SK-N-SH treated with all-trans-retinoic acid at 6 μM for 48 hours (cell line): Measurements from ENCODE around the gene RHCG.

Experiments
- ATAC-seq: fragments of 200-7000 bp; cut with Tn5 transposase; 3 replicates; pipeline ENCODE4 v1.9.1; 2020; ENCODE audit warnings: mild to moderate bottlenecking, moderate library complexity
- ARNTL ChIP-seq: fragments of 450-650 bp; formaldehyde crosslinking; IDR thresholded peaks from 2 replicates; pipeline ENCODE4 v1.5.0; 2020; ENCODE audit warnings: low read depth, mild to moderate bottlenecking, moderate library complexity, borderline replicate concordance
- BACH2 ChIP-seq: fragments of 250-450 bp; sonication (Bioruptor Pico); IDR thresholded peaks from 2 replicates; pipeline ENCODE4 v1.9.0; 2021; ENCODE audit warnings: mild to moderate bottlenecking, borderline replicate concordance
- CSDC2 ChIP-seq: fragments of 250-450 bp; sonication (Bioruptor Pico); IDR thresholded peaks from 2 replicates; pipeline ENCODE4 v1.5.0; 2020; ENCODE audit warnings: mild to moderate bottlenecking, moderate library complexity
- ESRRG ChIP-seq: fragments of 250-450 bp; sonication (Bioruptor Pico); IDR thresholded peaks from 2 replicates; pipeline ENCODE4 v1.6.1; 2021; ENCODE audit warnings: mild to moderate bottlenecking
- GLIS3 ChIP-seq: fragments of 250-450 bp; sonication (Bioruptor Pico); IDR thresholded peaks from 2 replicates; pipeline ENCODE4 v1.5.0; 2020; ENCODE audit warnings: mild to moderate bottlenecking, moderate library complexity
- ISL1 ChIP-seq: fragments of 250-450 bp; sonication (Bioruptor Pico); IDR thresholded peaks from 2 replicates; pipeline ENCODE4 v2.1.2; 2022; ENCODE audit warnings: mild to moderate bottlenecking, moderate library complexity
- OSR1 ChIP-seq: fragments of 250-450 bp; sonication (Bioruptor Pico); IDR thresholded peaks from 2 replicates; pipeline ENCODE4 v1.8.0; 2022; ENCODE audit warnings: moderate library complexity, mild to moderate bottlenecking, inconsistent platforms
- PPARA ChIP-seq: fragments of 250-450 bp; sonication (Bioruptor Pico); IDR thresholded peaks from 2 replicates; pipeline ENCODE4 v1.5.0; 2020; ENCODE audit warnings: mild to moderate bottlenecking, borderline replicate concordance
- RARB ChIP-seq: fragments of 250-450 bp; sonication (Bioruptor Pico); IDR thresholded peaks from 2 replicates; pipeline ENCODE4 v1.8.0; 2021; ENCODE audit warnings: mild to moderate bottlenecking, moderate library complexity
- SNAI2 ChIP-seq: fragments of 250-450 bp; sonication (Bioruptor Pico); IDR thresholded peaks from 2 replicates; pipeline ENCODE4 v1.5.0; 2020; ENCODE audit warnings: mild to moderate bottlenecking, moderate library complexity
- TOX ChIP-seq: fragments of 250-450 bp; sonication (Bioruptor Pico); IDR thresholded peaks from 2 replicates; pipeline ENCODE4 v1.8.0; 2021; ENCODE audit warnings: mild to moderate bottlenecking, moderate library complexity, borderline replicate concordance
- ZFP3 ChIP-seq: fragments of 250-450 bp; sonication (Bioruptor Pico); IDR thresholded peaks from 2 replicates; pipeline ENCODE4 v1.5.0; 2020; ENCODE audit warnings: mild to moderate bottlenecking, moderate library complexity
- ZFP30 ChIP-seq: fragments of 450-650 bp; formaldehyde crosslinking; IDR thresholded peaks from 2 replicates; pipeline ENCODE4 v1.5.0; 2022; ENCODE audit warnings: mild to moderate bottlenecking, moderate library complexity
- ZNF565 ChIP-seq: fragments of 450-650 bp; formaldehyde crosslinking; conservative IDR thresholded peaks from 2 replicates; pipeline ENCODE4 v1.5.0; 2020; ENCODE audit warnings: low read depth, mild to moderate bottlenecking, moderate library complexity
- ZNF70 ChIP-seq: fragments of 450-650 bp; formaldehyde crosslinking; IDR thresholded peaks from 2 replicates; pipeline ENCODE4 v1.5.0; 2020; ENCODE audit warnings: mild to moderate bottlenecking, moderate library complexity
- ZNF8 ChIP-seq: fragments of 450-650 bp; formaldehyde crosslinking; IDR thresholded peaks from 2 replicates; pipeline ENCODE4 v1.5.0; 2020; ENCODE audit warnings: mild to moderate bottlenecking, moderate library complexity
- TF ChIP-seq, protein P1 (sequence below): fragments of 250-450 bp; sonication (Bioruptor Pico); IDR thresholded peaks from 2 replicates; pipeline ENCODE4 v1.5.1; 2021; ENCODE audit warnings: mild to moderate bottlenecking, moderate library complexity
- TF ChIP-seq, protein P2 (sequence below): fragments of 250-450 bp; sonication (Bioruptor Pico); IDR thresholded peaks from 2 replicates; pipeline ENCODE4 v1.5.1; 2020; ENCODE audit warnings: low read depth, mild to moderate bottlenecking, moderate library complexity
- TF ChIP-seq, protein P3 (sequence below): fragments of 250-450 bp; sonication (Bioruptor Pico); IDR thresholded peaks from 2 replicates; pipeline ENCODE4 v1.8.0; 2020; ENCODE audit warnings: mild to moderate bottlenecking, moderate library complexity, borderline replicate concordance
- TF ChIP-seq, protein P4 (sequence below): fragments of 250-450 bp; sonication (Bioruptor Pico); IDR thresholded peaks from 2 replicates; pipeline ENCODE4 v1.5.0; 2020; ENCODE audit warnings: mild to moderate bottlenecking, moderate library complexity

Gene RHCG

DNA sequence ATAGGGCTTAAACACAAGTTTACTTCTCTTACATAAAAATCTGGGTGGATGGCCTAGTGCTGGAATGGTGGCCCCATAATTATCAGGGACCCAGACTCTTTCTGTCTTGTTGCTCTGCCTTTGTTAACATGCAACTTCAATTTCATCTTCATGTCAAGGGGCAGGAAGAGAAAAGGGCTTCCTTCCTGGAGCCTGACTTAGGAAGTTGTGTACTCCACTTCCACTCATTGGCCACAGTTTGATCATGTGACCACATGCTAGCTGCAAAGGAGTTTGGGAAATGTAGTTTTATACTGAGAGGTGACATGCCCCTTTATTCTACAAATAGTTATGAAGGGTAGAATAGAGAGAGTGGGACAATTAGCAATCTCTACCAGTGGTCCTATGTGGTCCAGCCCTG is 39.3 kb downstream of the RHCG start:
- TF ChIP-seq, protein P1, sequence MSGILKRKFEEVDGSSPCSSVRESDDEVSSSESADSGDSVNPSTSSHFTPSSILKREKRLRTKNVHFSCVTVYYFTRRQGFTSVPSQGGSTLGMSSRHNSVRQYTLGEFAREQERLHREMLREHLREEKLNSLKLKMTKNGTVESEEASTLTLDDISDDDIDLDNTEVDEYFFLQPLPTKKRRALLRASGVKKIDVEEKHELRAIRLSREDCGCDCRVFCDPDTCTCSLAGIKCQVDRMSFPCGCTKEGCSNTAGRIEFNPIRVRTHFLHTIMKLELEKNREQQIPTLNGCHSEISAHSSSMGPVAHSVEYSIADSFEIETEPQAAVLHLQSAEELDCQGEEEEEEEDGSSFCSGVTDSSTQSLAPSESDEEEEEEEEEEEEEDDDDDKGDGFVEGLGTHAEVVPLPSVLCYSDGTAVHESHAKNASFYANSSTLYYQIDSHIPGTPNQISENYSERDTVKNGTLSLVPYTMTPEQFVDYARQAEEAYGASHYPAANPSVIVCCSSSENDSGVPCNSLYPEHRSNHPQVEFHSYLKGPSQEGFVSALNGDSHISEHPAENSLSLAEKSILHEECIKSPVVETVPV = no peak
- TF ChIP-seq BACH2 (CRISPR knock-in tag) (no peak), ZNF70 (CRISPR knock-in tag) (no peak), CSDC2 (CRISPR knock-in tag) (no peak), TOX (CRISPR knock-in tag) (no peak), RARB (CRISPR knock-in tag) (no peak), SNAI2 (CRISPR knock-in tag) (no peak), ZNF565 (CRISPR knock-in tag) (no peak), ZFP30 (CRISPR knock-in tag) (no peak), OSR1 (CRISPR knock-in tag) (no peak), ESRRG (no peak)
- TF ChIP-seq, protein P2, sequence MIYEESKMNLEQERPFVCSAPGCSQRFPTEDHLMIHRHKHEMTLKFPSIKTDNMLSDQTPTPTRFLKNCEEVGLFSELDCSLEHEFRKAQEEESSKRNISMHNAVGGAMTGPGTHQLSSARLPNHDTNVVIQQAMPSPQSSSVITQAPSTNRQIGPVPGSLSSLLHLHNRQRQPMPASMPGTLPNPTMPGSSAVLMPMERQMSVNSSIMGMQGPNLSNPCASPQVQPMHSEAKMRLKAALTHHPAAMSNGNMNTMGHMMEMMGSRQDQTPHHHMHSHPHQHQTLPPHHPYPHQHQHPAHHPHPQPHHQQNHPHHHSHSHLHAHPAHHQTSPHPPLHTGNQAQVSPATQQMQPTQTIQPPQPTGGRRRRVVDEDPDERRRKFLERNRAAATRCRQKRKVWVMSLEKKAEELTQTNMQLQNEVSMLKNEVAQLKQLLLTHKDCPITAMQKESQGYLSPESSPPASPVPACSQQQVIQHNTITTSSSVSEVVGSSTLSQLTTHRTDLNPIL (CRISPR knock-in tag) = no peak
- TF ChIP-seq, protein P3, sequence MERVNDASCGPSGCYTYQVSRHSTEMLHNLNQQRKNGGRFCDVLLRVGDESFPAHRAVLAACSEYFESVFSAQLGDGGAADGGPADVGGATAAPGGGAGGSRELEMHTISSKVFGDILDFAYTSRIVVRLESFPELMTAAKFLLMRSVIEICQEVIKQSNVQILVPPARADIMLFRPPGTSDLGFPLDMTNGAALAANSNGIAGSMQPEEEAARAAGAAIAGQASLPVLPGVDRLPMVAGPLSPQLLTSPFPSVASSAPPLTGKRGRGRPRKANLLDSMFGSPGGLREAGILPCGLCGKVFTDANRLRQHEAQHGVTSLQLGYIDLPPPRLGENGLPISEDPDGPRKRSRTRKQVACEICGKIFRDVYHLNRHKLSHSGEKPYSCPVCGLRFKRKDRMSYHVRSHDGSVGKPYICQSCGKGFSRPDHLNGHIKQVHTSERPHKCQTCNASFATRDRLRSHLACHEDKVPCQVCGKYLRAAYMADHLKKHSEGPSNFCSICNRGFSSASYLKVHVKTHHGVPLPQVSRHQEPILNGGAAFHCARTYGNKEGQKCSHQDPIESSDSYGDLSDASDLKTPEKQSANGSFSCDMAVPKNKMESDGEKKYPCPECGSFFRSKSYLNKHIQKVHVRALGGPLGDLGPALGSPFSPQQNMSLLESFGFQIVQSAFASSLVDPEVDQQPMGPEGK = no peak
- ATAC-seq = peak; percentile 79

DNA sequence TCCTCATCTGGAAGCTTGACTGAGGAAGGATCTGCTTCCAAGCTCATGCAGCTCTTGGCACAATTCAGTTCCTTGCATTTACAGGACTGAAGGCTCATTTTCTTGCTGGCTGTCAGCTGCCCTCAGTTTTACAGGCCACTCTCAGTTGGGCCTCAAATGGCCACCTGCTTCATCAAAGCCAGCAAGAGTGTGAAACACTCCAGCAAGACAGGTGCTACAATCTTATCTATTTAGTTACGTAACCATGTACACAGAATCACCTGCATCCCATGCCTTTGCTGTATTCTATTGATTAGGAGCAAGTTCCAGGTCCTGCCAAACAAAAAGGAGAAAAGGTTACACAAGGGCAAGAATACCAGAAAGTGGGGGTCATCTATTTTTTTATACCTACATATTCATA is 40.8 kb downstream of the RHCG start:
- no peak for ATAC-seq
- TF ChIP-seq TOX (CRISPR knock-in tag) = no peak
- no peak for TF ChIP-seq CSDC2 (CRISPR knock-in tag)
- TF ChIP-seq ARNTL (CRISPR knock-in tag) = no peak
- no peak for TF ChIP-seq ZFP3
- no peak for TF ChIP-seq OSR1 (CRISPR knock-in tag)
- TF ChIP-seq, protein P4, sequence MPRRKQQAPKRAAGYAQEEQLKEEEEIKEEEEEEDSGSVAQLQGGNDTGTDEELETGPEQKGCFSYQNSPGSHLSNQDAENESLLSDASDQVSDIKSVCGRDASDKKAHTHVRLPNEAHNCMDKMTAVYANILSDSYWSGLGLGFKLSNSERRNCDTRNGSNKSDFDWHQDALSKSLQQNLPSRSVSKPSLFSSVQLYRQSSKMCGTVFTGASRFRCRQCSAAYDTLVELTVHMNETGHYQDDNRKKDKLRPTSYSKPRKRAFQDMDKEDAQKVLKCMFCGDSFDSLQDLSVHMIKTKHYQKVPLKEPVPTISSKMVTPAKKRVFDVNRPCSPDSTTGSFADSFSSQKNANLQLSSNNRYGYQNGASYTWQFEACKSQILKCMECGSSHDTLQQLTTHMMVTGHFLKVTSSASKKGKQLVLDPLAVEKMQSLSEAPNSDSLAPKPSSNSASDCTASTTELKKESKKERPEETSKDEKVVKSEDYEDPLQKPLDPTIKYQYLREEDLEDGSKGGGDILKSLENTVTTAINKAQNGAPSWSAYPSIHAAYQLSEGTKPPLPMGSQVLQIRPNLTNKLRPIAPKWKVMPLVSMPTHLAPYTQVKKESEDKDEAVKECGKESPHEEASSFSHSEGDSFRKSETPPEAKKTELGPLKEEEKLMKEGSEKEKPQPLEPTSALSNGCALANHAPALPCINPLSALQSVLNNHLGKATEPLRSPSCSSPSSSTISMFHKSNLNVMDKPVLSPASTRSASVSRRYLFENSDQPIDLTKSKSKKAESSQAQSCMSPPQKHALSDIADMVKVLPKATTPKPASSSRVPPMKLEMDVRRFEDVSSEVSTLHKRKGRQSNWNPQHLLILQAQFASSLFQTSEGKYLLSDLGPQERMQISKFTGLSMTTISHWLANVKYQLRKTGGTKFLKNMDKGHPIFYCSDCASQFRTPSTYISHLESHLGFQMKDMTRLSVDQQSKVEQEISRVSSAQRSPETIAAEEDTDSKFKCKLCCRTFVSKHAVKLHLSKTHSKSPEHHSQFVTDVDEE (CRISPR knock-in tag) = no peak
- TF ChIP-seq ESRRG = no peak
- TF ChIP-seq ZNF565 (CRISPR knock-in tag) = no peak
- TF ChIP-seq, protein P1 = no peak
- TF ChIP-seq SNAI2 (CRISPR knock-in tag) = no peak
- no peak for TF ChIP-seq PPARA (CRISPR knock-in tag)
- TF ChIP-seq ZNF8 = no peak
- no peak for TF ChIP-seq ISL1 (CRISPR knock-in tag)
- TF ChIP-seq ZNF70 (CRISPR knock-in tag) = no peak
- TF ChIP-seq RARB (CRISPR knock-in tag) = no peak
- TF ChIP-seq ZFP30 (CRISPR knock-in tag) = no peak
- no peak for TF ChIP-seq GLIS3 (CRISPR knock-in tag)
- TF ChIP-seq, all 23 proteins: peak for 0

DNA sequence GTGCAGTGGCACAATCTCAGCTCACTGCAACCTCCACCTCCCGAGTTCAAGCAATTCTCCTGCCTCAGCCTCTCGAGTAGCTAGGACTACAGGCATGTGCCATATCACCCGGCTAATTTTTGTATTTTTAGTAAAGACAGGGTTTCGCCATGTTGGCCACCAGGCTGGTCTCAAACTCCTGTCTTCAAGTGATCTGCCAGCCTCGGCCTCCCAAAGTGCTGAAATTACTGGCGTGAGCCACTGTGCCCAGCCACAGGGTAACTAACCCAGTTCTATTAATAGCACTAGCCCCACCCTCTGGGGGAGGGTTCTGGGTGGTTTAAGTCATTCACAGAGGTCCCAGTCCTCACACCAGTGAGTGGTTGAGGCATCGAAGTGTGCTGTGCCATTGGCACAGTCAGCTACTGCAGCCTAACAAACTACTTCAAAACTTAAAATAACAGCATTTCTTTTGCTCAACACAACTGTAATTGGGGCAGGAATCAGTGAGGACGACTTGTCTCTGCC is 44.0 kb downstream of the RHCG start:
- ATAC-seq = no peak
- TF ChIP-seq, protein P3 = no peak
- TF ChIP-seq ZFP3 (no peak), BACH2 (CRISPR knock-in tag) (no peak), ZNF8 (no peak), OSR1 (CRISPR knock-in tag) (no peak), ZNF70 (CRISPR knock-in tag) (no peak), ESRRG (no peak), PPARA (CRISPR knock-in tag) (no peak), GLIS3 (CRISPR knock-in tag) (no peak), ISL1 (CRISPR knock-in tag) (no peak), CSDC2 (CRISPR knock-in tag) (no peak)
- TF ChIP-seq, protein P4 (CRISPR knock-in tag) = no peak
- TF ChIP-seq, protein P2 (CRISPR knock-in tag) = no peak
